Fibroblast of the aortic adventitia (primary cell): ENCODE measurements around the gene HYAL1. TPM values are rescaled to one million over a fixed set of nuclear protein-coding genes. Genes with fewer than 3 reads are reported as not detected.

ENCODE experiments used
- DNase-seq: peaks from one replicate; pipeline ENCODE4 v3.0.0-alpha.2; 2010; ENCODE audit warnings: low read depth
- H3K4me3 ChIP-seq: 2 replicates; pipeline ENCODE4 v1.5.1; 2011; ENCODE audit warnings: low read depth, mild to moderate bottlenecking, control low read depth, low read length, moderate library complexity
- total RNA-seq: library from RNA; depleted of rRNA; stranded (reverse); fragments of >200 nt; gene quantifications from 2 replicates; pipeline ENCODE4 v1.2.3, GENCODE V29; 2012; ENCODE audit warnings: low replicate concordance
- TF ChIP-seq, protein P1 (sequence below): IDR thresholded peaks from 2 replicates; pipeline ENCODE4 v1.5.1; 2011; ENCODE audit warnings: mild to moderate bottlenecking, low read length, control low read depth, inconsistent platforms; ENCODE audit not compliant: insufficient read depth

HYAL1 gene
- total RNA-seq, 1 donor, result 0.90 TPM

DNA sequence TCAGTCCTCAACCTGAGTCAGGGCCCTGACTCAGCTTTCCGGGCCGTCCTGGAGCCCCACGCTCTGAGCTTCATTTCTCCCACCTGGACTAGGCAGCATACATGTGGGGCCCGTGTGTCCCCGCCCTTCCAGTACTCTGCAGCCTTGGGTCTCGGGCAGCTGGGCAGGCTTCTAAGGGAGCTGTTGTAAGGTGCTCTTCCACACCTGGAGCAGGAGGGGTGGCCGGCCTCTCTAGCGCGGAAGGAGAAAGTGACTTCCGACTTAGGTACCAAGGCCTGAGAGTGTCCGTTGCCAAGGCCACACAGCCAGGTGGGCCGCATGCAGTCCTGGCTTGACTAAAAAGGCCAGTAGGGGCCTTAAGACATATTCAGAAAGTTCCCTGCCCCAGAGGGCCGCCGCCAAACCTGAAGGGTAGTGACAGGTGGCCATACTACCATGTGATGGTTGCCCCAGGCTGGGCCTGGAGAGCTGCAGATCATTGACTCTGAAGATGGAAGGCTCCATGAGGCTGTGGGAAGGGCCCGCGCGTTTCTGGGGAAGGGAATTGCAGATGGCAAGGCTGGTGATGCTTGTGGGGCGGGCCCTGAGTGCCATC lies 43.8 kb downstream of the HYAL1 start:
- TF ChIP-seq, protein P1, sequence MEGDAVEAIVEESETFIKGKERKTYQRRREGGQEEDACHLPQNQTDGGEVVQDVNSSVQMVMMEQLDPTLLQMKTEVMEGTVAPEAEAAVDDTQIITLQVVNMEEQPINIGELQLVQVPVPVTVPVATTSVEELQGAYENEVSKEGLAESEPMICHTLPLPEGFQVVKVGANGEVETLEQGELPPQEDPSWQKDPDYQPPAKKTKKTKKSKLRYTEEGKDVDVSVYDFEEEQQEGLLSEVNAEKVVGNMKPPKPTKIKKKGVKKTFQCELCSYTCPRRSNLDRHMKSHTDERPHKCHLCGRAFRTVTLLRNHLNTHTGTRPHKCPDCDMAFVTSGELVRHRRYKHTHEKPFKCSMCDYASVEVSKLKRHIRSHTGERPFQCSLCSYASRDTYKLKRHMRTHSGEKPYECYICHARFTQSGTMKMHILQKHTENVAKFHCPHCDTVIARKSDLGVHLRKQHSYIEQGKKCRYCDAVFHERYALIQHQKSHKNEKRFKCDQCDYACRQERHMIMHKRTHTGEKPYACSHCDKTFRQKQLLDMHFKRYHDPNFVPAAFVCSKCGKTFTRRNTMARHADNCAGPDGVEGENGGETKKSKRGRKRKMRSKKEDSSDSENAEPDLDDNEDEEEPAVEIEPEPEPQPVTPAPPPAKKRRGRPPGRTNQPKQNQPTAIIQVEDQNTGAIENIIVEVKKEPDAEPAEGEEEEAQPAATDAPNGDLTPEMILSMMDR, result no peak

GRCh38 chr3:50258979-50259378 lies 44.4 kb downstream of the HYAL1 start:
- no peak for DNase-seq
- no peak overlapping the region for H3K4me3 ChIP-seq
- TF ChIP-seq, protein P1, result no peak

More for the DNA sequence above, 43.8 kb downstream of the HYAL1 start:
- no peak for DNase-seq
- peak overlapping the region; percentile 22 for H3K4me3 ChIP-seq

DNA sequence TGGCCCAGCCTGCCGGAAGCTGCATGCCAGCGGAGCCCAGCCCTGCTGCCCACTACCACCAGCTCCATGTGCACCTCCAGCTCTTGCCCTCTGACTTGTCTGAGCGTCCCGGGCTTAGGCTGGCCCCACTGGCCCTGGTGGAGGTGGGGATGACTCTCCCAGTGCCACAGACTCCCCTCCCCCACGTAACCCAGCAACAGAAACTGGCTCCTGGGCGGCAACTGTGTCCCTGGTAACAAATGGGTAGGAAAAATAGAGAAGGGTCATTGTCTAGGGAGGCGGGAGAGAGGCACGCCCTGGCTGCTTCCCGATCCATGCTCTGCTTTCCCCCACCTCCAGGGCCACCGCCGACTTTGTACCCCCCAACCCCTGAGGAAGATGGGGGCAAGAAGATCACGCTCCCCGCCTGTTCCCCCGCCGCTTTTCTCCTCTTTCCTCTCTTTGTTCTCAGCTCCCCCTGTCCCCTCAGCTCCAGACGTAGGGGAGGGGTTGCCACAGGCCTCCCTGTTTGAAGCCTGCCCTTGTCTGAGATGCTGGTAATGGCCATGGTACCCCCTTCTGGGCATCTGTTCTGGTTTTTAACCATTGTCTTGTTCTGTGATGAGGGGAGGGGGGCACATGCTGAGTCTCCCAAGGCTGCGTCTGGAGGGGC lies 45.2 kb downstream of the HYAL1 start:
- H3K4me3 ChIP-seq, result no peak overlapping the region
- TF ChIP-seq, protein P1, result no peak
- no peak for DNase-seq

GRCh38 chr3:50256978-50257890 lies 46.1 kb downstream of the HYAL1 start:
- TF ChIP-seq, protein P1, result peak; percentile 57
- no peak overlapping the region for H3K4me3 ChIP-seq
- DNase-seq, result peak; percentile 34

GRCh38 chr3:50255251-50255615 lies 48.1 kb downstream of the HYAL1 start:
- TF ChIP-seq, protein P1, result no peak

DNA sequence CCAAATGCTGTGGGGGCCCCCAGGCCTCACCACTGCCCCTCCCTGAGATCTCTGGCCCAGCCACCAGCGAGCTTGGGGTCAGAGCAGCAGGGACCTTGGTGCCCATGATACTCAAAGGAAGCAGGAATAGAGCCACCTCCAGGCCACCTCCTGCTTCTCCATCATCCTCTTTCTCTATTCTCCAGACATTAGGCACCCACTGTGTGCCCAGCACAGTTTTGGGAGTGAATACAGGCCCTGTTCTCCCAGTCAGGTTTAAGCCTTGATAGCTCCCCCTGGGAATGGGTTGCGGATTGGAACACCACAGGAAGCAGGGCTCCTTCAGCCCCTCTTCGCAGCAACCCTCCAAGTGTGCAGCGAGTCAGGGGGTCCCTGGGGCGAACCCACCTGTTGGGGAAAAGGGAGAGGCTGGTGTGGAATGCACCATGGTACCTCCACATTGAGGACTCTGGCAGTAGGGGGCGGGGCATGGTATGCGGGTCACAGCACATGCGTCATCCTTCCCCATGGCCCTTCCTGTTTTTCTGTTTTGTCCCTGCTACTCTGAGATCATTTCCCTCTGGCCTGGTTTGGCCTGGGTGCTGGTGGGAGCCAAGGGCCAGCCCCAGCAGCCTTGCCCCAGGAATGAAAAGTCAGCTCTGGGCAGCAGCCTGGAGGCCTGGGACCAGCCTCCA lies 48.7 kb downstream of the HYAL1 start:
- TF ChIP-seq, protein P1, result no peak
- peak; percentile 42 for DNase-seq
- no peak overlapping the region for H3K4me3 ChIP-seq

More at GRCh38 chr3:50255251-50255615, 48.1 kb downstream of the HYAL1 start:
- no peak overlapping the region for H3K4me3 ChIP-seq
- no peak for DNase-seq
